H1 (cell line): Measurements from ENCODE around the gene GEMIN2. TPM values are rescaled to one million over a fixed set of nuclear protein-coding genes. Genes with fewer than 3 reads are reported as not detected.

Source experiments
- polyA plus RNA-seq, 7 experiments: library from polyadenylated mRNA; depleted of rRNA in 3 of 7; stranded (reverse) in 5 of 7; unstranded in 2 of 7; fragments of >200 nt in 5 of 7; fragments of 200-250 nt in 2 of 7; gene quantifications; 1 replicate in 5 of 7; 2 replicates in 1 of 7; 4 replicates in 1 of 7; pipeline versions ENCODE4 v1.2.1 to v1.2.3, GENCODE V29; 2011 to 2013; ENCODE audit warnings: missing spikeins in 2 of 7, mixed read lengths in 2 of 7
- total RNA-seq: library from RNA; stranded (reverse); fragmentation: NEBNext Ultra II Directional; extraction: Animal tissue kit (Norgen Biotek cat#: 25700); gene quantifications from 2 replicates; pipeline ENCODE4 v1.2.1, GENCODE V29; 2021
- TF ChIP-seq, protein P1 (sequence below): fragments of 300-600 bp; sonication (generic); IDR thresholded peaks from 2 replicates; pipeline ENCODE4 v1.7.1; 2012; ENCODE audit warnings: low read length, moderate library complexity, mild to moderate bottlenecking, inconsistent platforms; ENCODE audit not compliant: insufficient replicate concordance

GEMIN2 gene
- total and polyA plus RNA-seq, 2 of the 8 experiments (the other 6 are each of a cell fraction or from before 2014, with no cell fraction given) = 29.1 to 30.8 TPM

DNA sequence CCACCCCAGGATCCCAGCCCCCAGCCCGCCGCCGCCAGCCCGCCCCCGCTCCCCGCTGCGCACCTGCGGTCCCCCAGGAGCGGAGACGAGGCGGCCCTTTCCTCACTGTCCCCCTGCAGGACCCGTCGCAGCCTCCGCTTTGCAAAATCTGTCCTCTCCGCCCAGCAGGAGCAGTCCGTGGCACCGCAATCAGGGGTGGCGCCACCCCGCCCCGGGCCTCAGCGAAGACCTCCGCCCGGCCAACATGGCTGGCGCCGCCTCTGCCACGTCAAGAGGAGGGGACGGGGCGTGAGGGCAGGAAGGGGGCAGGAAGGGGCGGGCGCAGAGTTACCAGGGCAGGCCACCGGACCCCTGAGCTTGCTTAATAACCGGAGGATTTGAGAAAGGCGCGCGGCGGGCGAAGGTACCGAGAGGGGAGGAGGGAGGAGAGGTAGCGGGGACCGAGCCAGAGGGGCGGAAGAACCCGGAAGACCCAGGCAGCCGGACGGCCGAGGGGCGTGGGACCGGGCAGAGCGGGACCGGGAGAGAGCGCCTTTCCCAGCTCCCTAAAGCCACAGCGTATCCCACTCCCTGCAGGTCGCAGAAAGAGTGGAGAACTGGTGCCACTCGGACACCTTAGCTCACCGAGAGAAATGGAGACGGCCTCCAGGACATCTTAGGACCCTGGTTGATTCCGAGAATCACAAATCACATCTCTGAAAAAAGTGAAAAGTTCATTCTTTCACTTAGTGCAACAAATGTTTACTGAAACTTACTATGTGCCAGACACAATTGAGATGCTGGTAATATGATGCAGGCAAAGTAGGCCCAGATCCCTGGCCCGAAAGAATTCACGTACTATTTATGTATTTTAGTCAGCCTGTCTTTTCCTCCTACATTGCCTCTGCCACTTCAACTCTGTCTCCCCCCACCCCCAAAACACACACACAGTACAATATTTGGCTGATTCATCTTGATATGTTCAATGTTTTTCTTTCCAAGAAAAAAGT lies 10.9 kb upstream of the GEMIN2 start, which contains the start of gene SEC23A (continued):
- TF ChIP-seq, protein P1, sequence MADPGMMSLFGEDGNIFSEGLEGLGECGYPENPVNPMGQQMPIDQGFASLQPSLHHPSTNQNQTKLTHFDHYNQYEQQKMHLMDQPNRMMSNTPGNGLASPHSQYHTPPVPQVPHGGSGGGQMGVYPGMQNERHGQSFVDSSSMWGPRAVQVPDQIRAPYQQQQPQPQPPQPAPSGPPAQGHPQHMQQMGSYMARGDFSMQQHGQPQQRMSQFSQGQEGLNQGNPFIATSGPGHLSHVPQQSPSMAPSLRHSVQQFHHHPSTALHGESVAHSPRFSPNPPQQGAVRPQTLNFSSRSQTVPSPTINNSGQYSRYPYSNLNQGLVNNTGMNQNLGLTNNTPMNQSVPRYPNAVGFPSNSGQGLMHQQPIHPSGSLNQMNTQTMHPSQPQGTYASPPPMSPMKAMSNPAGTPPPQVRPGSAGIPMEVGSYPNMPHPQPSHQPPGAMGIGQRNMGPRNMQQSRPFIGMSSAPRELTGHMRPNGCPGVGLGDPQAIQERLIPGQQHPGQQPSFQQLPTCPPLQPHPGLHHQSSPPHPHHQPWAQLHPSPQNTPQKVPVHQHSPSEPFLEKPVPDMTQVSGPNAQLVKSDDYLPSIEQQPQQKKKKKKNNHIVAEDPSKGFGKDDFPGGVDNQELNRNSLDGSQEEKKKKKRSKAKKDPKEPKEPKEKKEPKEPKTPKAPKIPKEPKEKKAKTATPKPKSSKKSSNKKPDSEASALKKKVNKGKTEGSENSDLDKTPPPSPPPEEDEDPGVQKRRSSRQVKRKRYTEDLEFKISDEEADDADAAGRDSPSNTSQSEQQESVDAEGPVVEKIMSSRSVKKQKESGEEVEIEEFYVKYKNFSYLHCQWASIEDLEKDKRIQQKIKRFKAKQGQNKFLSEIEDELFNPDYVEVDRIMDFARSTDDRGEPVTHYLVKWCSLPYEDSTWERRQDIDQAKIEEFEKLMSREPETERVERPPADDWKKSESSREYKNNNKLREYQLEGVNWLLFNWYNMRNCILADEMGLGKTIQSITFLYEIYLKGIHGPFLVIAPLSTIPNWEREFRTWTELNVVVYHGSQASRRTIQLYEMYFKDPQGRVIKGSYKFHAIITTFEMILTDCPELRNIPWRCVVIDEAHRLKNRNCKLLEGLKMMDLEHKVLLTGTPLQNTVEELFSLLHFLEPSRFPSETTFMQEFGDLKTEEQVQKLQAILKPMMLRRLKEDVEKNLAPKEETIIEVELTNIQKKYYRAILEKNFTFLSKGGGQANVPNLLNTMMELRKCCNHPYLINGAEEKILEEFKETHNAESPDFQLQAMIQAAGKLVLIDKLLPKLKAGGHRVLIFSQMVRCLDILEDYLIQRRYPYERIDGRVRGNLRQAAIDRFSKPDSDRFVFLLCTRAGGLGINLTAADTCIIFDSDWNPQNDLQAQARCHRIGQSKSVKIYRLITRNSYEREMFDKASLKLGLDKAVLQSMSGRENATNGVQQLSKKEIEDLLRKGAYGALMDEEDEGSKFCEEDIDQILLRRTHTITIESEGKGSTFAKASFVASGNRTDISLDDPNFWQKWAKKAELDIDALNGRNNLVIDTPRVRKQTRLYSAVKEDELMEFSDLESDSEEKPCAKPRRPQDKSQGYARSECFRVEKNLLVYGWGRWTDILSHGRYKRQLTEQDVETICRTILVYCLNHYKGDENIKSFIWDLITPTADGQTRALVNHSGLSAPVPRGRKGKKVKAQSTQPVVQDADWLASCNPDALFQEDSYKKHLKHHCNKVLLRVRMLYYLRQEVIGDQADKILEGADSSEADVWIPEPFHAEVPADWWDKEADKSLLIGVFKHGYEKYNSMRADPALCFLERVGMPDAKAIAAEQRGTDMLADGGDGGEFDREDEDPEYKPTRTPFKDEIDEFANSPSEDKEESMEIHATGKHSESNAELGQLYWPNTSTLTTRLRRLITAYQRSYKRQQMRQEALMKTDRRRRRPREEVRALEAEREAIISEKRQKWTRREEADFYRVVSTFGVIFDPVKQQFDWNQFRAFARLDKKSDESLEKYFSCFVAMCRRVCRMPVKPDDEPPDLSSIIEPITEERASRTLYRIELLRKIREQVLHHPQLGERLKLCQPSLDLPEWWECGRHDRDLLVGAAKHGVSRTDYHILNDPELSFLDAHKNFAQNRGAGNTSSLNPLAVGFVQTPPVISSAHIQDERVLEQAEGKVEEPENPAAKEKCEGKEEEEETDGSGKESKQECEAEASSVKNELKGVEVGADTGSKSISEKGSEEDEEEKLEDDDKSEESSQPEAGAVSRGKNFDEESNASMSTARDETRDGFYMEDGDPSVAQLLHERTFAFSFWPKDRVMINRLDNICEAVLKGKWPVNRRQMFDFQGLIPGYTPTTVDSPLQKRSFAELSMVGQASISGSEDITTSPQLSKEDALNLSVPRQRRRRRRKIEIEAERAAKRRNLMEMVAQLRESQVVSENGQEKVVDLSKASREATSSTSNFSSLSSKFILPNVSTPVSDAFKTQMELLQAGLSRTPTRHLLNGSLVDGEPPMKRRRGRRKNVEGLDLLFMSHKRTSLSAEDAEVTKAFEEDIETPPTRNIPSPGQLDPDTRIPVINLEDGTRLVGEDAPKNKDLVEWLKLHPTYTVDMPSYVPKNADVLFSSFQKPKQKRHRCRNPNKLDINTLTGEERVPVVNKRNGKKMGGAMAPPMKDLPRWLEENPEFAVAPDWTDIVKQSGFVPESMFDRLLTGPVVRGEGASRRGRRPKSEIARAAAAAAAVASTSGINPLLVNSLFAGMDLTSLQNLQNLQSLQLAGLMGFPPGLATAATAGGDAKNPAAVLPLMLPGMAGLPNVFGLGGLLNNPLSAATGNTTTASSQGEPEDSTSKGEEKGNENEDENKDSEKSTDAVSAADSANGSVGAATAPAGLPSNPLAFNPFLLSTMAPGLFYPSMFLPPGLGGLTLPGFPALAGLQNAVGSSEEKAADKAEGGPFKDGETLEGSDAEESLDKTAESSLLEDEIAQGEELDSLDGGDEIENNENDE = no peak
